H1 (cell line): Measurements from ENCODE around the gene EPHA3.

Source experiments
- BACH1 ChIP-seq: IDR thresholded peaks from 2 replicates; pipeline ENCODE4 v1.6.1; 2012; ENCODE audit warnings: low read length, improper control_type of control experiment
- CBX5 ChIP-seq: fragments of 300-800, 300-1000 bp; sonication (generic); IDR thresholded peaks from 2 replicates; pipeline ENCODE4 v1.7.1; 2016; ENCODE audit warnings: antibody characterized with exemption, low read length, low read depth
- CTCF ChIP-seq, 3 experiments: IDR thresholded peaks; 1 replicate in 2 of 3; 2 replicates in 1 of 3; pipeline versions ENCODE4 v1.5.1 to v1.6.1; 2011; ENCODE audit warnings: low read length in 3 of 3, mild to moderate bottlenecking in 3 of 3, inconsistent platforms in 2 of 3, low read depth in 1 of 3, moderate library complexity in 1 of 3; ENCODE audit not compliant: insufficient read depth in 1 of 3; ENCODE audit errors: control extremely low read depth in 1 of 3
- EP300 ChIP-seq, 2 experiments: IDR thresholded peaks; 1 replicate in 1 of 2; 2 replicates in 1 of 2; pipeline ENCODE4 v1.6.1; 2011 to 2012; ENCODE audit warnings: low read depth in 2 of 2, low read length in 2 of 2, mild to moderate bottlenecking in 2 of 2, borderline replicate concordance in 1 of 2, inconsistent platforms in 1 of 2, moderate library complexity in 1 of 2
- HDAC6 ChIP-seq: IDR thresholded peaks from one replicate; pipeline ENCODE4 v1.7.1; 2012; ENCODE audit warnings: low read depth, mild to moderate bottlenecking, inconsistent platforms, low read length, moderate library complexity
- MAFK ChIP-seq: IDR thresholded peaks from 2 replicates; pipeline ENCODE4 v1.6.1; 2012; ENCODE audit warnings: low read depth, mild to moderate bottlenecking, improper control_type of control experiment, low read length
- MAX ChIP-seq: IDR thresholded peaks from 2 replicates; pipeline ENCODE4 v1.6.1; 2012; ENCODE audit warnings: inconsistent platforms
- NANOG ChIP-seq: IDR thresholded peaks from 2 replicates; pipeline ENCODE4 v1.6.1; 2011; ENCODE audit warnings: low read length, low read depth, mild to moderate bottlenecking, inconsistent platforms; ENCODE audit not compliant: insufficient read depth, poor library complexity, severe bottlenecking
- POLR2A ChIP-seq, 2 experiments: IDR thresholded peaks; 1 replicate in 1 of 2; 2 replicates in 1 of 2; pipeline ENCODE4 v1.6.1; 2011; ENCODE audit warnings: low read depth in 2 of 2, low read length in 2 of 2, mild to moderate bottlenecking in 2 of 2; ENCODE audit errors: control extremely low read depth in 1 of 2
- RAD21 ChIP-seq, 2 experiments: IDR thresholded peaks in 1 of 2; conservative IDR thresholded peaks in 1 of 2; 2 replicates each; pipeline ENCODE4 v1.6.1; 2011; ENCODE audit warnings: low read depth in 2 of 2, low read length in 2 of 2, improper control_type of control experiment in 1 of 2, inconsistent platforms in 1 of 2, mild to moderate bottlenecking in 1 of 2, moderate library complexity in 1 of 2
- RXRA ChIP-seq: IDR thresholded peaks from 2 replicates; pipeline ENCODE4 v1.6.1; 2011; ENCODE audit warnings: low read depth, mild to moderate bottlenecking, low read length, moderate library complexity; ENCODE audit not compliant: insufficient read depth
- TBP ChIP-seq: IDR thresholded peaks from 2 replicates; pipeline ENCODE4 v1.6.1; 2011; ENCODE audit warnings: low read depth, low read length, improper control_type of control experiment

GRCh38 chr3:89252860-89253259 is 145.4 kb downstream of the EPHA3 start:
- TF ChIP-seq CTCF (IDR thresholded peaks at IDR 0.05; ENCODE audit: control extremely low read depth in 1 of 3, insufficient read depth in 1 of 3, low read depth in 1 of 3, low read length in 3 of 3) (no peak), CBX5 (no peak), HDAC6 (no peak), EP300 (IDR thresholded peaks at IDR 0.05; ENCODE audit: borderline replicate concordance in 1 of 2, low read depth in 2 of 2, low read length in 2 of 2) (no peak), RAD21 (IDR thresholded peaks at IDR 0.05 in 1 of 2, conservative IDR thresholded peaks at IDR 0.05 in 1 of 2; ENCODE audit: low read depth in 2 of 2, low read length in 2 of 2) (no peak), NANOG (no peak), BACH1 (no peak), POLR2A (IDR thresholded peaks at IDR 0.05; ENCODE audit: control extremely low read depth in 1 of 2, low read depth in 2 of 2, low read length in 2 of 2) (no peak), TBP (no peak), RXRA (no peak), MAX (no peak), MAFK (no peak)
